ENCODE results near the gene FAM209A. TPM values are rescaled to one million over a fixed set of nuclear protein-coding genes. Genes with fewer than 3 reads are reported as not detected.
"Not testable (repeated sequence)": the region's sequence is repeated elsewhere in the genome, so short reads cannot be mapped to it uniquely, and the experiment has no call there.

FAM209A gene
- total RNA-seq, 2 experiments from 2014 or later = 3.3 to 4.1 TPM

DNA sequence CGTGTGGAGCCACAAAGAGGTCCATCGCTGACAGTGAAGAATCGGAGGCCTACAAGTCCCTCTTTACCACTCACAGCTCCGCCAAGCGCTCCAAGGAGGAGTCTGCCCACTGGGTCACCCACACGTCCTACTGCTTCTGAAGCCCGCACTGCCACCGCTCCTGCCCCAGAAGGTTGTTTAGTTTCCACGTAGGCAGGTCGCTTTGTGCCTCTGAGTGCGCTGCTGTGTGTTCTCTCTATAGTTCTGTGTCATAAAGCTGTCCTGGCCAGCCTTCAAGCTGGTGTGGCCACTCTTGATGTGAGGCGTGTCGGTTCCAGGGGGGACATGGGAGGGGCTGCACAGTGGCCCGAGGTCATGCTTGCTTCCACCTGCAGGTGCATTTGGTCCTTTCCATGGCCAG, 6.4 kb upstream of the FAM209A start:
- Mint-ChIP-seq H3K36me3 (peaks cover 51% of the 10 kb centered on the region), H3K9me3 (peaks cover 9% of the 10 kb centered on the region), H3K27me3 (no peaks in the 10 kb centered on the region), H3K4me1 (peaks cover under 1% of the 10 kb centered on the region), H3K4me3 (no peak overlapping the region), H3K27ac (no peak overlapping the region)
- DNase-seq (no peak), ATAC-seq (ENCODE audit: low read depth) (no peak)
- POLR2A ChIA-PET = no interaction called here

DNA sequence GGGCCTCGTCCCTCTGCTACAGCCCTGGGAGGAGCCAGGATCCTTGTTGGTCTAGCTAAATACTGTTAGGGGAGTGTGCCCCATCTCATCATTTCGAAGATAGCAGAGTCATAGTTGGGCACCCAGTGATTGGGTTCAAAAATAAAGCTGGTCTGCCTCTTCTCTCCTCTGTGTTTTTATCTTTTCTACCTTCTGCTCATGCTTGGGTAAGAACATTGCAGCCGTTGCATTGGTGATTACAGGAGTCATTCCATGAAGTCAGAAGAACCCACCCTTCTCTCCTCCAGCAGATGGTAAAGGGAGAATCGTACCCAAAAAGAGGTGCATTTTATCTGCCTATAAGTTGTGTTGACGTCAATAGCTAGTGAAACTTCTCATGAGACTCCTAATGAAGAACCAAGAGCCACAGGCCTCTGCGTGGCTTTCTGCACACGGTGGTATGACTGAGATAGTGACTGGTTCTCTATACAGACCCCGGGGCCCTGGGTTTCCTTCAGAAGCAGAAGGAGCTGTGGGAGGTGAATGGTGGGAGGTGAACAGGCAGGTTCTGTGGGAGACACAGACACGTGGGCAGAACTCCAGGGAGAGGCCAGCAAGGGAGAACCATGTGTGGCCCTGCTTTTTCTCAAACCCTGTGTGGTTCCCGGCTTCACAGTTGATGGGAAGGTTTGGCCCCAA, 5.7 kb upstream of the FAM209A start:
- H3K27me3 Mint-ChIP-seq = no peaks in the 10 kb centered on the region
- POLR2A ChIA-PET = no interaction called here

DNA sequence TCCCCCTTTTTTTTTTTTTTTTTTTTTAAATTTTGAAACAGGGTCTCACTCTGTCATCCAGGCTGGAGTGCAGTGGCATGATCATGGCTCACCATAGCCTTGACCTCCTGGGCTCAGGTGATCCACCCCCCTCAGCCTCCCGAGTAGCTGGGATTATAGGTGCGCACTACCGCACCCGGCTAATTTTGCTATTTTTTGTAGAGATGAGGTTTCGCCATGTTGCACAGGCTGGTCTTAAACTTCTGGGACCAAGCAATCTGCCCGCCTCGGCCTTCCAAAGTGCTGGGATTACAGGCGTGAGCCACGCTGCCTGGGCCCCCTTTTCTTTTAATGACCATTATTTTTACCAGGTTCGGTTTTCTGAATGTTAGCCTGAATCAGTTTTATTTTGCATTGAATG, 5.0 kb upstream of the FAM209A start:
- Mint-ChIP-seq H3K36me3 (peaks cover 51% of the 10 kb centered on the region), H3K9me3 (peaks cover 9% of the 10 kb centered on the region), H3K27ac (no peak overlapping the region), H3K27me3 (no peaks in the 10 kb centered on the region), H3K4me3 (no peak overlapping the region), H3K4me1 (peaks cover 4% of the 10 kb centered on the region)
- ATAC-seq (ENCODE audit: low read depth) (no peak), DNase-seq (no peak)
- POLR2A ChIA-PET = no interaction called here

More for the DNA sequence above, 5.7 kb upstream of the FAM209A start:
- Mint-ChIP-seq H3K4me1 (peaks cover 4% of the 10 kb centered on the region), H3K9me3 (peaks cover 9% of the 10 kb centered on the region), H3K4me3 (no peak overlapping the region), H3K27ac (no peak overlapping the region), H3K36me3 (peaks cover 51% of the 10 kb centered on the region)
- DNase-seq (no peak), ATAC-seq (ENCODE audit: low read depth) (no peak)

DNA sequence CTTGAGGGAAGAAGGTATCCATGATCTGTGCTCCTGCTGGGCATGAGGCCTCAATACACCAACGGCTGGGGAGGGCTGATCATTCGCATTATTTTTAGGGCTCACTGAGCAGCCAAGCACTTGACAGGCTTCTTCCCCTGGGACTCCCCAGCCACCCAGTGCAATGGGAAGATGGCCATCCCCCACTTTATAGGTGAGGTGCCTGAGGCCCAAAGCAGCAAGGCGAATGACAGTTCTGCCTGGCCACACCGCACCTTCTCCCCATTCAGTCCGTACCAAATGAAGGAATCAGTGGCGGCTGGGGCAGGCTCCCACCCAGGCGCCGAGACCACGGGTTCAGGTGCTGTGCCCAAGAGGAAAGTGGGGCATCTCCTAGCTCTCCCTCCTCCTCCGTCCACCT, 4.4 kb upstream of the FAM209A start:
- Mint-ChIP-seq H3K27me3 (no peaks in the 10 kb centered on the region), H3K36me3 (peaks cover 51% of the 10 kb centered on the region), H3K4me3 (no peak overlapping the region), H3K9me3 (peaks cover 9% of the 10 kb centered on the region), H3K27ac (no peak overlapping the region), H3K4me1 (peaks cover 4% of the 10 kb centered on the region)
- ATAC-seq (ENCODE audit: low read depth) = no peak
- POLR2A ChIA-PET = no interaction called here
- DNase-seq = no peak

DNA sequence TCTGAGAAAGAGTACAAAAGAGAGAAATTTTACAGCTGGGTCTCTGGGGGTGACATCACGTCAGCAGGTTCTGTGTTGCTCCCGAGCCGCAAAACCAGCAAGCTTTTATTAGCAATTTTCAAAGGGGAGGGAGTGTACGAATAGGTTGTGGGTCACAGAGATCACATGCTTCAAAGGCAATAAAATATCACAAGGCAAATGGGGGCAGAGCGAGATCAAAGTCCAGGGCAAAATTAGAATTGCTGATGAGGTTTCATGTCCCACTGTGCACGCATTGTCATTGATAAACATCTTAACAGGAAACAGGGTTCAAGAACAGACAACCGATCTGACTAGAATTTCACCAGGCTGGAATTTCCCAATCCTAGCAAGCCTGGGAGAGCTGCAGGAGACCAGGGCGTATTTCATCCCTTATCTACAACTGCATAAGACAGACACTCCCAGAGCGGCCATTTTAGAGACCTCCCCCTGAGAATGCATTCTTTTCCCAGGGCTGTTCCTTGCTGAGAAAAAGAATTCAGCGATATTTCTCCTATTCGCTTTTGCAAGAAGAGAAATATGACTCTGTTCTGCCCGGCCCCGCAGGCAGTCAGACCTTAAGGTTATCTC, 3.7 kb upstream of the FAM209A start:
- DNase-seq; H3K4me3 Mint-ChIP-seq; POLR2A ChIA-PET; H3K4me1 Mint-ChIP-seq; H3K27me3 Mint-ChIP-seq; ATAC-seq (ENCODE audit: low read depth); H3K27ac Mint-ChIP-seq; H3K9me3 Mint-ChIP-seq: not testable (repeated sequence)
- peaks cover 51% of the 10 kb centered on the region for H3K36me3 Mint-ChIP-seq

DNA sequence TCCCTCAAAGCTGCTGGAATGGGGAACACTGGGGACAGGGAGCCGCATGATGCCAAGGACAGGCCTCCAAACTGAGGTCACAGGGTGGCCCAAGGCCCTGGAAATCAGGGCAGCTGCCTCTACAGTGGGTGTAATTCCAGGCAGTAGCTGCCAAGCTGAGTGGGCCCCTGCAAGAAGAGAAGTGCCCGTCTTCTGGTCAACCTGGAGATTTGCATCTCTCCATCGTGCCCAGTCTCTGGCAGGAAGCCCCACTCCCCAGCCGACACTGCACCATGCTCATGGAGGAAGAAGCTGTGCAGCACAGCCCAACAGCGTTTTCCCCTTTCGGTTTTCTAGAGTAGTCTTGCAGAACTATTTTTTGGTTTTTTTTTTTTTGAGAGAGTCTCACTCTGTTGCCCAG, 2.2 kb upstream of the FAM209A start:
- DNase-seq (no peak), ATAC-seq (ENCODE audit: low read depth) (no peak)
- Mint-ChIP-seq H3K27ac (no peak overlapping the region), H3K27me3 (no peaks in the 10 kb centered on the region), H3K9me3 (peaks cover 9% of the 10 kb centered on the region), H3K4me1 (peaks cover 4% of the 10 kb centered on the region), H3K36me3 (peaks cover 43% of the 10 kb centered on the region), H3K4me3 (no peak overlapping the region)
- POLR2A ChIA-PET = no interaction called here

DNA sequence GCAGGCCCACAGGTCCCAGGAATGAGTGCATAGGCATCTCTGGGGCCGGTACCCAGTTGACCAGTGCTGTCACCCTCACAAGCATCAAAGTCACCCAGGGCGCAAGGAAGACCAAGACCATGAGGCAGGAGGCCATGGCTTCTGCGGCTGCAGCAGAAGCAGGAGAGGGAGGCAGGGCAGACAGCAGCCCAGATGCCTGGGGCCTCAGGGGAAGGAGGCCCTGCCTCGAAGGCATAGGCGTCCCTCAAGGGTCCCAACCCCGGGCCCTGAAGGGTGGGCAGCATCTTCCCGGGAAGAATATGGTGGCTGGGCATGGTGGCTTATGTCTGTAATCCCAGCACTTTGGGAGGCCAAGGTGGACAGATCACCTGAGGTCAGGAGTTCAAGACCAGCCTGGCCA, 3.0 kb downstream of the FAM209A start:
- Mint-ChIP-seq H3K36me3 (no peaks in the 10 kb centered on the region), H3K27ac (no peak overlapping the region), H3K27me3 (no peaks in the 10 kb centered on the region), H3K4me3 (no peak overlapping the region), H3K9me3 (no peaks in the 10 kb centered on the region), H3K4me1 (peaks cover 4% of the 10 kb centered on the region)
- DNase-seq = no peak
- POLR2A ChIA-PET = interaction anchor here (0.5 kb wide), 1 partner anchor 12 kb away, joined by 3 read pairs; no protein-coding TSS in a partner anchor
- ATAC-seq (ENCODE audit: low read depth) = no peak

DNA sequence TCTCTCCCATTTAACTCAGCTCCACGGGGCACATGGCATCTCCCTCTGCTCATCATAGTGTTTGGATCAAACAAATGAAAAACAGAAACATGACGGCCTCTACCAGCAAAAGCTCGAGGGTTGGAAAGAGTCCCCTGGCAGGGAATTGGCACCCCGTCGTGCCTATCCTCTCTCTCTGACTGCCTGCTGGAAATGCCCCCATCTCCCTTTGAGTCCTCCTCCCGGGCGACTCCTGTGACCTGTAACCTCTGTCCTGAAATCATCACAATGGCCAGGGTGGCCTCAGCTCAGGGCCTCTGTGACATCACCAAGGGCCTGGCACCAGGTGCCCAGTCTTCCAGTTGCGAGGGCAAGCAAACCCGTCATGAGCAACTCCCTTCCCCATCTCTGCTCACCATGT, 8.4 kb downstream of the FAM209A start, which contains the start of gene FAM209B:
Gene FAM209B, plus strand, starts transcription at position 301 of the 400 bp plus-strand sequence. Its CDS starts 96 bp downstream, at position 397.
- H3K4me3 Mint-ChIP-seq; H3K4me1 Mint-ChIP-seq; DNase-seq; H3K27ac Mint-ChIP-seq; H3K9me3 Mint-ChIP-seq; H3K36me3 Mint-ChIP-seq; ATAC-seq (ENCODE audit: low read depth); POLR2A ChIA-PET; H3K27me3 Mint-ChIP-seq: not testable (repeated sequence)

DNA sequence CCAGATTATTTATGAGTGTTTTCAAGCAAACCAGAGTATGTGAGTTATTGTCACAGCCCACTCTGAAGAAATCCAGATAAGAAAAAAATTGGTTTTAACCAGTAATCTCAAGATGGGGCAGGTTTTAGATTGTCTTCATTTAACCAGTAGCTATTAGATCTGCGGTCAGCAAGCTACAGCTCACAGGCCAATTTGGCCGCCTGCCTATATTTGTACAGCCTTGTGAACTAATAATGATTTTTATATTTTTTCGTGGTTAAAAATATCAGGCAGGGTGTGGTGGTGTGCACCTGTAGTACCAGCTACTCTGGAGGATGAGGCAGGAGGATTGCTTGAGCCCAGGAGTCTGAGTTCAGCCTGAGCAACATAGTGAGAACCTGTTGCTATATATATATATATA, 13.5 kb downstream of the FAM209A start:
- POLR2A ChIA-PET = no interaction called here
- Mint-ChIP-seq H3K27me3 (no peaks in the 10 kb centered on the region), H3K9me3 (no peaks in the 10 kb centered on the region), H3K4me3 (no peak overlapping the region), H3K27ac (no peak overlapping the region), H3K36me3 (no peaks in the 10 kb centered on the region), H3K4me1 (no peaks in the 10 kb centered on the region)
- ATAC-seq (ENCODE audit: low read depth) (no peak), DNase-seq (no peak)

DNA sequence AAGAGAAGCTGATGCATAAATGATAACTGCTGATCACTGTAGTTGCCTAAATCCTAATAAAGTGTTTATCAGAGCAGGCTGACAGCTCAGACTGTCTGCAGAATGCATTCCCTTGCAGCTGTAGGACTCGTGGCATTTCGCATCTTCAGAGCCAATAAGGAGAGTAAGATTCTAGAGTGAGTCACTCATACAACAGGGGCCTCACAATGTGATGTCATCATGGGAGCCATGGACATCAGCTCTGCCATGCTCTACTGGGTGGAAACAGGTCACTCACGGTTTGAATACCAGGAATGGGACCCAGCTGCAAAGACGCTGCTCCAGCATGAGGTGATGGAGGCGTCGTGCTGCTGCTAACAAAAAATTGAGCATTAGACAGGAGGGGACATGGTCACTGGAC, 15.9 kb downstream of the FAM209A start:
- H3K4me1 Mint-ChIP-seq = no peaks in the 10 kb centered on the region
- no peaks in the 10 kb centered on the region for H3K36me3 Mint-ChIP-seq
- no peak overlapping the region for H3K4me3 Mint-ChIP-seq
- H3K27me3 Mint-ChIP-seq = no peaks in the 10 kb centered on the region
- DNase-seq (no peak), ATAC-seq (ENCODE audit: low read depth) (no peak)
- H3K9me3 Mint-ChIP-seq = no peaks in the 10 kb centered on the region
- POLR2A ChIA-PET = no interaction called here
- no peak overlapping the region for H3K27ac Mint-ChIP-seq

DNA sequence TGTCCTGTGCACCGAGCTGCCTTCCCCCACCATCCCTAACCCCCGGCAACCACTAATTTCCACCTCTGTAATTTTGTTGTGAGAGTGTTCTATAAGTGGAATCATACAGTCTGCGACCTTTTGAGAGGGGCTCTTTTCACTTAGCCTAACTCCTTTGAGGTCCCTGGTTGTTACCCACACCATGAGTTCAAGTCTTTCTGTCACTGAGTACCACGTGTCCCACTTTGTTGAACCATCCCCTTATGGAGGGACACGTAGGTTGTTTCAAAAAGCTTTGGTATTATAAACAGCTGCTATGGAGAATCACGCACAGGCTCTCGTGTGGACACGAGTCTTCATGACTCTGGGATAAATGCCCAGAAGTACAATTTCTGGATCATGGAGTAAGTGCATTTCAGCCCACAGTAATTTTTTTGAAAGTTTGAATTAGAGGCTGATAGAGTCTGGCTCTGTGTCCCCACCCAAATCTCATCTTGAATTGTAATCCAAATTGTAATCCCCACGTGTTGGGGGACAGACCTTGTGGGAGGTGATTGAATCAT, 18.0 kb downstream of the FAM209A start:
- H3K4me3 Mint-ChIP-seq = no peak overlapping the region
- DNase-seq (no peak), ATAC-seq (ENCODE audit: low read depth) (no peak)
- no peaks in the 10 kb centered on the region for H3K4me1 Mint-ChIP-seq
- no peaks in the 10 kb centered on the region for H3K9me3 Mint-ChIP-seq
- H3K27ac Mint-ChIP-seq = no peak overlapping the region
- H3K36me3 Mint-ChIP-seq = no peaks in the 10 kb centered on the region
- no peaks in the 10 kb centered on the region for H3K27me3 Mint-ChIP-seq
- POLR2A ChIA-PET = no interaction called here

DNA sequence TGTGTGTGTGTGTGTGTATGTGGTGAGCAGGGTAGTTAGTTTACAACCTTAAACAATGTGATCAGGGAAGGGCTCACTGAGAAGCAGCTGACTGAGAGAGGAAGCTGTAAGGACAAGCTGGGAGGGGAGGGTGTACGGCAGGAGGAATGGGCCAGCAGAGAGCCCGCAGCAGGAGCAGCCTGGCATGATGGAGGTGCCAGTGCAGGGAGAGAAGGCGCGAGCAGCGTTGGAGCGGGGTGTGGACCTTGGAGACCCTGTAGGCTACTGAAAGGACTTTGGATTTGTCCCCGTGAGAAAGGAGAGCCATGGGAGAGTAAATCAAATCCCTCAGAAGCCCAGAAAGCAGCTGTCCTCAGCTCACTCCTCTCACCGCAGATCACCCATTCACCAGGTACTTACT, 27.0 kb downstream of the FAM209A start:
- Mint-ChIP-seq H3K36me3 (no peaks in the 10 kb centered on the region), H3K4me3 (no peak overlapping the region), H3K27me3 (no peaks in the 10 kb centered on the region), H3K27ac (no peak overlapping the region), H3K4me1 (peaks cover 6% of the 10 kb centered on the region), H3K9me3 (no peaks in the 10 kb centered on the region)
- DNase-seq (no peak), ATAC-seq (ENCODE audit: low read depth) (no peak)
- POLR2A ChIA-PET = no interaction called here

DNA sequence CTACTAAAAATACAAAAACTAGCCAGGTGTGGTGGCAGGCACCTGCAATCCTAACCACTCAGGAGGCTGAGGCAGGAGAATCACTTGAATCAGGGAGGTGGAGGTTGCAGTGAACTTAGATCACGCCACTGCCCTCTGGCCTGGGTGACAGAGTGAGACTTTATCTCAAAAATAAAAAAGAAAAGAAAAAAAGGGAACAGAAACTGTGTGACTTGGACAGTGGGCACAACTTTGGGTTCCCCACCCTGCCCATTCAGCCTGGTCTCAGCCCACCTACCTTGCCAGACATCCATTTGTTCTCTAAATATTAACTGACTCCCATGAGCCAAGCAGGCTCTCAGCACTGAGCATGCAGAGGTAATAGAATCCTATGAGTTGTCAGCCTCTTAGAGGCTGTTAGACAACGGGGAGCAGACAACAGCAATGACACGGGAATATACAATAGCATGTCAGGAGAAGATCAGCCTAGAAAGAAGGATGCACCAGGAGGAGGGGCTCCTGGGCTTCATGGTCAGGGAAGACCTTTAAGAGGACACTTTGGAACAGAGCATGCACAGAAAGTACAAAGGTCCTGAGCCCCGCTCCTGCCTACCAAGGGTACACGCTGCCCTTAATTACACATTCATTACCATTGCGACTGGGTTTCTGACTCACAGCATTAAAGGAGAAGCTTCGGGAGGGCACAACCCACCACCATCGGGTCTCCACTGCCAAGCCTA, 28.5 kb downstream of the FAM209A start:
- H3K27me3 Mint-ChIP-seq = no peaks in the 10 kb centered on the region
- peaks cover 6% of the 10 kb centered on the region for H3K4me1 Mint-ChIP-seq
- no peak for ATAC-seq (ENCODE audit: low read depth)
- H3K36me3 Mint-ChIP-seq = no peaks in the 10 kb centered on the region
- POLR2A ChIA-PET = no interaction called here
- no peak for DNase-seq
- no peak overlapping the region for H3K27ac Mint-ChIP-seq
- no peak overlapping the region for H3K4me3 Mint-ChIP-seq
- H3K9me3 Mint-ChIP-seq = no peaks in the 10 kb centered on the region

DNA sequence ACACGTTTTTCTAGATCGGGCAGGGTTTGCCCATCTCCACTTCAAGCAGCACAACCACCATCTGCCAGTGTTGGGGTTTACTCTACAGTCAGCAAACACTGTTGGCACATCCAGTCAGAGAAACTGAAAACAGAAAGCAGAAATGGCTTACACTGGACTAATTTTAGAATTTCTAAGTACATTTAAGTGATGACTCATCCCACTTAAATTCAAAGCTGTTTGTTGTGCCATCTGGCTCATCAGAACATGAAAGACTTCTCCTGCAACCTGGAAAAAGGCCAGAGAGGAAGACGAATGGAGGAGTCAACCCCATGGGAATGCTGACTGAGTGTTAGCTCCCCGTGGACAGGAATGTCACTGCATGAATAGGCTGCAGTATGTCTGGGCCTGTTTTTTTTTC, 30.3 kb downstream of the FAM209A start:
- no peaks in the 10 kb centered on the region for H3K27me3 Mint-ChIP-seq
- ATAC-seq (ENCODE audit: low read depth) (no peak), DNase-seq (no peak)
- peaks cover 6% of the 10 kb centered on the region for H3K4me1 Mint-ChIP-seq
- H3K36me3 Mint-ChIP-seq = no peaks in the 10 kb centered on the region
- H3K4me3 Mint-ChIP-seq = no peak overlapping the region
- POLR2A ChIA-PET = no interaction called here
- H3K9me3 Mint-ChIP-seq = no peaks in the 10 kb centered on the region
- peak overlapping the region; percentile 20 for H3K27ac Mint-ChIP-seq

All from activated naive CD8-positive, alpha-beta T cell treated with anti-CD3 and anti-CD28 coated beads, Interleukin-2, amount 10 ng/mL, durations not matched to agents 7 days and 5 days (primary cell).